SKM-1 treated with dmso at 0.1 percent for 144 hours (cell line): ENCODE results near the gene XYLB.
"Not testable (repeated sequence)": the region's sequence is repeated elsewhere in the genome, so short reads cannot be mapped to it uniquely, and the experiment has no call there.

ENCODE experiments used
- DNase-seq: peaks from one replicate; lab custom pipeline; 2025; ENCODE audit not compliant: unreplicated experiment; lab: John Stamatoyannopoulos, UW

XYLB gene

DNA sequence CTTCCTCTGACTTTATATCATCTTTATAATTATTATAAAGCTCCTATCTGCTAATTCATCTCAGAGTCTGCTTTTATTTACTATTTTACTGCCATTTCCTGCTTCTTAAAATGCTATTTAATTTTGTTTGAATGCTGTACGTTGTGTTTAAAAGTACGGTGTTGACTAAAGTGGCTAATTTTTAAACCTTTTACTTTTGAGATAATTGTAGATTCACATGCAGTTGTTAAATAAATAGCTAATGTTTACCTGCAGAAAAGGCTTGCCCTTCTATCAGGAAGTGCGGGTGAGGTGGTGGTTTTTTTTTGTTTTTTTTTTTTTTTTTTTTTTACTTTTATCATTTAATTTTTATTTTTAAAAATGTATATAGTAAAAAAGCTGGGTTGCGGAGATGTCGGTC is 41.3 kb downstream of the XYLB start:
- no peak for DNase-seq

DNA sequence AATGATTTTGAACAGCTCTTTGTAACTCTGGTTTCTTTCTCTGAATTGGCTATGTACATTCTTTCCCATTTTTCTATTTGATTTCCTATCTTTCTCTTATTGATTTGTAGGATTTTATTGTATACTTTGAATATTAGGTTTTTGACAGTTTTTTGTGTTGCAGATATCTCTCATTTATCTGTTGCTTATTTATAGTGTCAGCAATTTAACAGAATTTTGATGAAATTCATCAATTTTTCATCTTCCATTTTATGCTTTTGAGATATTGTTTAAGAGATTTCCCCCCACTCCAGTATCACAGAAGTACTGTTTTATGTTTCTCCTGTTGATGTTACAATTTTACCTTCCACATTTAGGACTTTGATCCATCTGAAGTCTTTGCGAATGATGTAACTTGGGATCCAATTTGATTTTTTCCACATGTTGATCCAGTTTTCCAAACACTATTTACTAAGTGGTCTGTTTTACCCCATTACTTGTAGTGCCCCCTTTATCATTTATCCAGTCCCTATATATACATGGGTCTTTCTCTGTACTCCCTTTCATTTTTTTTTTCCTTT is 46.1 kb downstream of the XYLB start:
- no peak for DNase-seq

DNA sequence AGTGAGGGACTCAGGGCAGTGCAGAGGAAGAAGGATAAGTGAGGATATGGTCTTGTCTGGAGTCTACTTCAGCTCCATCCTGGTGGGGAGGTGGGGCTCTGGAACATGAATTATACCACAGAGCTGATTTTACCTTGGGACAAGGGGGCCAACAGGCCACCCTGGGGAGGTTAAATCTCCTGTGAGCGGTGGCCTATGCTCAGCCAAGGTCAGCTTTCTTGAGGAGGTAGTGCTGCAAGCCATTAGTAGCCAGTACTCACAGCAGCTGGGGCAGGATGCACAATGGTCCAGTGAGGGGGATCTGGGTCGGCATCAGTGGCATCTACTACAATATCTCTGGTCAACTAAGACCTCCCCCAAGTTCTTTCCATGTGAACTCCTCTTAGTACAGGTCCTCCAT is 49.7 kb downstream of the XYLB start:
- no peak for DNase-seq

DNA sequence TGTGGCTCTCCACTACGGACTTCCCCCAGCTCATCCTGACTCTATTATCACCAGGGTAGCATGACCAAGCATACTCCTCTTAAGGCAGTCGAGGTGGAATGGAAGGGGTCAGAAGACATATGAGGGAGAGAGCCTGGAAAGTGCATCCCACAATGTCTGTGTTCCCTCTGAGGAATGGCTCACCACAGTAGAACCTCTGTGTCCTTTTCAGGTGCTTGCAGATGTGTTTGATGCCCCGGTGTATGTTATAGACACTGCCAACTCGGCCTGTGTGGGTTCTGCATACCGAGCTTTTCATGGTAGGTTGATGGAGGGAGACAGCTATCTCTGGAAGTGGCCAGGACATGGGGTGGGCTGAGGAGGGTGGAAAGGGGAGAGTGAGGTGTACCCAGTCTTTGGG is 50.3 kb downstream of the XYLB start:
- no peak for DNase-seq

- no peak for DNase-seq
These were observed 50.7 kb downstream of the XYLB start for GRCh38 chr3:38397320-38397719.

GRCh38 chr3:38401246-38401962 is 54.8 kb downstream of the XYLB start:
- DNase-seq, result no peak

GRCh38 chr3:38404286-38404685 is 57.7 kb downstream of the XYLB start:
- DNase-seq, result no peak

GRCh38 chr3:38411591-38411990 is 65.0 kb downstream of the XYLB start:
- no peak for DNase-seq

GRCh38 chr3:38420758-38421157 is 74.2 kb downstream of the XYLB start:
- DNase-seq, result not testable (repeated sequence)

DNA sequence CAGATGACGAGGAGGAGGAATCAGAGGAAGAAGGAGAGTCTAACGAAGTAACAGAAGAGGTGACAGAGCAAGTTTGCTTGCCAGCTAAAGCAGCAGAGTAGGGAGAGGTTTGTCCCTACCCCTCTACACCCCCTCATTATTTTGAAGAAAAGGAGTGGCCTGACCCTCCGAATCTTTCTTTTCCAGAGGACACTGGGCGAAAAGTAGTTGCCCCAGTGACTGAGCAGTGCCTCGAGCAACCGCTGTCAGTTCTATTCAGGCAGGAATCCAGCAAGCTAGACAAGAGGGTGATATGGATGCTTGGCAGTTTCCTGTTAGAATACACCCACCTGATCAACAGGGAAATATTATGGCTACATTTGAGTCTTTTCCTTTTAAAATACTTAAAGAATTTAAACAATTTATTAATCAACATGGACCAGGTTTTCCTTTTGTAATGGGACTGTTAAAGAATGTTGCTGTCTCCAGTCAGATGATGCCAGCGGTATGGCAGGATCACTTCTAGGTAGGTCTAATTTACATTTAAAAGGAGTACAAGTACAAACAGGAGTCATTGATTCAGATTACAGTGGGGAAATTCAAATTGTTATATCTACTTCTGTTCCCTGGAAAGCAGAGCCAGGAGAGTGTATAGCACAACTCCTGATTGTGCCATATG is 75.2 kb downstream of the XYLB start:
- no peak for DNase-seq

DNA sequence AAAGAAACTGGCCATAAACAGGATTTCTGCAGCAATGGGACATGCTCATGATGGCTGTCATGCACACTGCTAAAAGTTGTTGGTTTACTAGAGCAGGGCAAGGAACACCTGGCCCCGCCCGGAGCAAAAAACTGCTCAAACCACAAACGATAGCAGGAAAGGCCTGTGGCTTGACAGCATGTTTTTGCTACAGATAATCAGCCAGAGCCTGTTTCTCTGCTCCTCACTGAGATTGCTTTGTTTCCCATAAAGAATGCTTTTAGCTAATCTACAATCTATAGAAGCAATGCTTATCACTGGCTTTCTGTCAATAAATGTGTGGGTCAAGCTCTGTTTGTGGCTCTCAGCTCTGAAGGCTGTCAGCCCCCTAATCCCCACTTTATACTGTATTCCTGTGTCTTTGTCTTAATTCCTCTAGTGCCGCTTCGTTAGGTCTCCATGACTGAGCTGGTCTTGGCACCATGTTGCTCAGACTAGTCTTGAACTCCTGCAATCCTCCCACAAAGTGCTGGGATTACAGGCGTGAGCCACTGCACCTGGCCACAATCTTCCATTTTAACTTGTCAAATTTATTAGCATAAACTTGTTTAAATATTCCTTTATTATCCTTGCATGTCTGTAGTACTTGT is 80.3 kb downstream of the XYLB start:
- DNase-seq, result not testable (repeated sequence)

- DNase-seq, result not testable (repeated sequence)
These were observed 86.5 kb downstream of the XYLB start for GRCh38 chr3:38432871-38433658.

DNA sequence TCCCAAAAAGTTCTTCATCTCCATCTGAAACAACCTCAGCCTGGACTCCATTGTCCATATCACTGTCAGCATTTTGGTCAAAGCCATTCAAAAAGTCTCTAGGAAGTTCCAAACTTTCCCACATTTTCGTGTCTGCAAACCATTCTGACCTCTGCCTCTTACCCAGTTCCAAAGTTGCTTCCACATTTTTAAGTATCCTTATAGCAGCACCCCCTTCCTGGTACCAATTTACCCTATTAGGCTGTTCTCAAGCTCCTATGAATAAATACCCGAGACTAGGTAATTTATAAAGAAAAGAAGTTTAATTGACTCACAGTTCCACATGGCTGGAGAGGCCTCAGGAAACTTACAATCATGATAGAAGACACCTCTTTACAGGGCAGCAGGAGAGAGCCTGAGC is 87.1 kb downstream of the XYLB start:
- DNase-seq, result not testable (repeated sequence)

GRCh38 chr3:38438436-38439069 is 92.0 kb downstream of the XYLB start:
- not testable (repeated sequence) for DNase-seq

- not testable (repeated sequence) for DNase-seq
These were observed 96.6 kb downstream of the XYLB start for GRCh38 chr3:38443205-38443604.

GRCh38 chr3:38446085-38446686 is 99.6 kb downstream of the XYLB start:
- no peak for DNase-seq

DNA sequence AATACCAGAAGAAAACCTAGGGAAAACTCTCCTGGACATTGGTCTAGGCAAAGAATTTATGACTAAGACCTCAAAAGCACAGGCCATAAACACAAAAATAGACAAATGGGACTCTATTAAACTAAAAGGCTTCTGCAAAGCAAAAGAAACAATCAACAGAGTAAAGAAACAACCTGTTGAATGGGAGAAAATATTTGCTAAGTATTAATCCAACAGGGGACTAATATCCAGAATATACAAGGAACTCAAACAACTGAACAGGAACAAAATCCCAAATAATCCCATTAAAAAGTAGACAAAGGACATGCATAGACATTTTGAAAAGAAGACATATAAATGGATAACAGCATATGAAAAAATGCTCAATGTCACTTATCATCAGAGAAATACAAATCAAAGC is 100.2 kb downstream of the XYLB start:
- DNase-seq, result no peak

DNA sequence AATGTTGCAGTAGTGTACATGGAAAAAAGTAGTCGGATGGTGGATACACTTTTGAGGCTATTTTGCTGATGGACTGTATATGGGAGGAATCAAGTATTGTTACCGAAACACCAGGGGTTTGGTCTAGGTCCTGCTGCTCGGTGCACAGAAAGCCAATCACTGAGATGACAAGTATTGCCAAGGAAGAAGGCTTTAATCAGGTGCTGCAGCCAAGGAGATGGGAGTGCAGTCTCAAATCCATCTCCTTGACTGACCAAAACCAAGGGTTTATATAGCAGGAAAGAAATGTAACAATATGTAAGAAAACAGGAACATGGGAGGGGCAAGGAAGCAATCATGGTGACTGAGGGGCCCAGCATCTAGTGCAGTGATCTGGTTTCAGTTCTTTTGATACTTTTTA is 104.3 kb downstream of the XYLB start:
- DNase-seq, result no peak

DNA sequence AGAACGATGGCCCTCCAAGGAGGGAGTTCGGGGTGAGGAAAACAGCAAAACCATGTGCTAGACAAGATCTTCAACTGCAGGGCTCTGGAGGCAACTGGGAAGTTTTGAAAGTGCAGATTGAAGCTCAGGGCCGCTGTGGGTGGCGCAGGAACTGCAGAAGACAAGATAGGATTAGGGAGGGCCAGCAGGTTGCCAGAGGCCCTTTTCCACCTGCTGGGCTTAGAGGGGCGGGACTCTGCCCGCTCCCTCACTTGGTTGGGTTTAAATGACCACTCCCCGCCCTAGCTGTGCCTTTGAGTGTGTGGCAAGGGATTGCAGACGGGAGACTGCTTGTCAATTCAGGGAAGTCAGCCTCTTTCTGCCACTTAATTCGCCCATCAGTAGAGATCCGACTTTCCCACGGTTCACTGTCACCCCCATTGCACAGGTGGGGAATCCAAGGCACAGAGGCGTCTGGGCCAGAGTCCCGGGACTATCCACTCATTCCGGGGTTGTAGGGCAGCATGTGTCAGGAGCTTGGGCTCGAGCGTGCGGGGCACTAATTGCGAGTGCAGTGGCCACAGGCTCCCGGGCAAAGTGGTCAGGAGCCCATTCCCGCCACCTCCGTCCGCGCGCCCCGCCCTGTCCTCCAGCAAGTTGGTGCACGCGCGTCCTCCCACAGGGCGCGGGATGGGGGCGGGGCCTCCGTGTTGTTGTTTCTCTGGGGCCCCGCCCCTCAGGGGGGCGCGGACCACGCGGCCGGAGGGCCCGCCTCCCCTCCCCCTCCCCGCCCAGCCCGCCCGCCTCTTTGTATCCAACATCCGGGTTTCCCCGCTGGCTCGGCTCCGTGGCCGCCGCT is 106.7 kb downstream of the XYLB start, which contains the start of gene ACVR2B:
Gene ACVR2B, plus strand, starts transcription at position 816 of the 838 bp plus-strand sequence. CDS start 433 bp downstream, outside the sequence.
- peak; percentile 57 for DNase-seq

GRCh38 chr3:38453913-38454177 is 107.3 kb downstream of the XYLB start:
- no peak for DNase-seq
